Cardiac fibroblast (primary cell): ENCODE measurements around the gene STK16.
A peak's percentile ranks its signal among the peaks of the same experiment; 100 is the strongest.

Experiments
- DNase-seq, 2 donors: peaks; one replicate each; pipeline versions ENCODE4 v3.0.0 to v3.0.0-alpha.2; 2010; ENCODE audit warnings: low read depth in 2 of 2
- H3K4me3 ChIP-seq, 2 donors: replicated peaks in 1 of 2; 1 replicate in 1 of 2; 2 replicates in 1 of 2; pipeline ENCODE4 v1.5.1; 2011; ENCODE audit warnings: low read depth in 2 of 2, low read length in 2 of 2, mild to moderate bottlenecking in 2 of 2, moderate library complexity in 1 of 2
- CTCF ChIP-seq: IDR thresholded peaks from one replicate; pipeline ENCODE4 v1.5.1; 2011; ENCODE audit warnings: low read depth, mild to moderate bottlenecking, low read length, inconsistent platforms

Gene STK16

GRCh38 chr2:219294356-219295351 is 49.4 kb downstream of the STK16 start:
- peak; percentile 77 to 87 for DNase-seq
- H3K4me3 ChIP-seq, result peak overlapping the region; percentile 43 to 51
- peak; percentile 84 for TF ChIP-seq CTCF

GRCh38 chr2:219296142-219296541 is 50.9 kb downstream of the STK16 start:
- TF ChIP-seq CTCF, result no peak
- no peak for DNase-seq
- no peak overlapping the region for H3K4me3 ChIP-seq

GRCh38 chr2:219296631-219297391 is 51.5 kb downstream of the STK16 start:
- no peak for TF ChIP-seq CTCF
- no peak for DNase-seq

GRCh38 chr2:219297766-219298456 is 52.6 kb downstream of the STK16 start:
- DNase-seq, result no peak
- peak; percentile 44 for TF ChIP-seq CTCF
- H3K4me3 ChIP-seq, result no peak overlapping the region

More at GRCh38 chr2:219296631-219297391, 51.5 kb downstream of the STK16 start:
- no peak overlapping the region for H3K4me3 ChIP-seq

- DNase-seq, result peak; percentile 84 to 86
- peak; percentile 99 for TF ChIP-seq CTCF
- no peak overlapping the region for H3K4me3 ChIP-seq
Observed at GRCh38 chr2:219298759-219299371, 53.6 kb downstream of the STK16 start.

- TF ChIP-seq CTCF, result no peak
- H3K4me3 ChIP-seq, result no peak overlapping the region
- no peak for DNase-seq
Observed at GRCh38 chr2:219299372-219299760, 54.1 kb downstream of the STK16 start.
